Mesenchymal stem cell (in vitro differentiated cells and primary cell): ENCODE data around the gene TPBGL.

Experiments used
- DNase-seq: peaks from one replicate; pipeline ENCODE4 v3.0.0-alpha.2; 2013
- H2AFZ ChIP-seq: one replicate; pipeline ENCODE4 v1.6.1; 2013; ENCODE audit warnings: low read depth, mild to moderate bottlenecking, control low read depth, inconsistent platforms, low read length, moderate library complexity
- H2AK5ac ChIP-seq: 2 replicates; pipeline ENCODE4 v1.6.1; 2013; ENCODE audit warnings: low read length, moderate library complexity, mild to moderate bottlenecking, inconsistent platforms; ENCODE audit not compliant: severe bottlenecking
- H2BK120ac ChIP-seq: one replicate; pipeline ENCODE4 v1.6.1; 2013; ENCODE audit warnings: low read depth, mild to moderate bottlenecking, inconsistent platforms, low read length, moderate library complexity
- H2BK12ac ChIP-seq, 2 experiments: one replicate each; pipeline ENCODE4 v1.6.1; 2013; ENCODE audit warnings: inconsistent platforms in 2 of 2, low read length in 2 of 2, mild to moderate bottlenecking in 2 of 2, moderate library complexity in 2 of 2, control low read depth in 1 of 2
- H2BK15ac ChIP-seq: one replicate; pipeline ENCODE4 v1.6.1; 2013; ENCODE audit warnings: mild to moderate bottlenecking, low read depth, inconsistent platforms; ENCODE audit not compliant: poor library complexity, severe bottlenecking
- H2BK5ac ChIP-seq: 2 replicates; pipeline ENCODE4 v1.6.1; 2013; ENCODE audit warnings: low read depth, mild to moderate bottlenecking, low read length, control low read depth, inconsistent platforms; ENCODE audit not compliant: poor library complexity, severe bottlenecking
- H3K14ac ChIP-seq, 2 experiments: one replicate each; pipeline ENCODE4 v1.6.1; 2013; ENCODE audit warnings: inconsistent platforms in 2 of 2, low read length in 2 of 2, control low read depth in 1 of 2, mild to moderate bottlenecking in 1 of 2, moderate library complexity in 1 of 2
- H3K18ac ChIP-seq, 2 experiments: one replicate each; pipeline ENCODE4 v1.6.1; 2013; ENCODE audit warnings: inconsistent platforms in 2 of 2, low read length in 2 of 2, control low read depth in 1 of 2, low read depth in 1 of 2, mild to moderate bottlenecking in 1 of 2
- H3K23ac ChIP-seq, 2 experiments: one replicate each; pipeline ENCODE4 v1.6.1; 2013; ENCODE audit warnings: inconsistent platforms in 2 of 2, low read length in 2 of 2, mild to moderate bottlenecking in 2 of 2, moderate library complexity in 2 of 2, control low read depth in 1 of 2
- H3K27ac ChIP-seq: 2 replicates; pipeline ENCODE4 v1.5.1; 2013; ENCODE audit warnings: mild to moderate bottlenecking, moderate library complexity, low read length, control low read depth, inconsistent platforms; ENCODE audit not compliant: poor library complexity, severe bottlenecking
- H3K27me3 ChIP-seq, 2 experiments: 2 replicates each; pipeline versions ENCODE4 v1.6.1 to v1.7.0; 2013; ENCODE audit warnings: low read length in 2 of 2, mild to moderate bottlenecking in 2 of 2, moderate library complexity in 2 of 2, control low read depth in 1 of 2, inconsistent platforms in 1 of 2; ENCODE audit not compliant: control insufficient read depth in 1 of 2, insufficient read depth in 1 of 2
- H3K36me3 ChIP-seq, 2 experiments: 2 replicates each; pipeline versions ENCODE4 v1.6.1 to v1.7.0; 2013; ENCODE audit warnings: low read length in 2 of 2, control low read depth in 1 of 2, inconsistent platforms in 1 of 2, low read depth in 1 of 2, mild to moderate bottlenecking in 1 of 2; ENCODE audit not compliant: insufficient read depth in 2 of 2, control insufficient read depth in 1 of 2
- H3K4ac ChIP-seq, 2 experiments: one replicate each; pipeline ENCODE4 v1.6.1; 2013; ENCODE audit warnings: inconsistent platforms in 2 of 2, low read length in 2 of 2, mild to moderate bottlenecking in 2 of 2, moderate library complexity in 2 of 2, control low read depth in 1 of 2, low read depth in 1 of 2
- H3K4me1 ChIP-seq: 2 replicates; pipeline ENCODE4 v1.6.1; 2013; ENCODE audit warnings: low read depth, low read length, control low read depth; ENCODE audit not compliant: control insufficient read depth, insufficient read depth
- H3K4me2 ChIP-seq: 2 replicates; pipeline ENCODE4 v1.6.1; 2013; ENCODE audit warnings: low read length, mild to moderate bottlenecking, inconsistent platforms; ENCODE audit not compliant: poor library complexity, severe bottlenecking
- H3K4me3 ChIP-seq, 2 experiments: 2 replicates each; pipeline versions ENCODE4 v1.5.1 to v1.7.0; 2013; ENCODE audit warnings: low read length in 2 of 2, mild to moderate bottlenecking in 2 of 2, control low read depth in 1 of 2, low read depth in 1 of 2; ENCODE audit not compliant: insufficient read depth in 1 of 2
- H3K79me1 ChIP-seq: replicated peaks from 2 replicates; pipeline ENCODE4 v1.6.1; 2013; ENCODE audit warnings: mild to moderate bottlenecking, control low read depth, low read length, inconsistent platforms; ENCODE audit not compliant: poor library complexity, severe bottlenecking
- H3K9ac ChIP-seq: 2 replicates; pipeline ENCODE4 v1.7.0; 2013; ENCODE audit warnings: mild to moderate bottlenecking, low read length, moderate library complexity
- H3K9me3 ChIP-seq: 2 replicates; pipeline ENCODE4 v1.7.0; 2013; ENCODE audit warnings: mild to moderate bottlenecking, low read length; ENCODE audit not compliant: control insufficient read depth
- H4K8ac ChIP-seq: one replicate; pipeline ENCODE4 v1.6.1; 2013; ENCODE audit warnings: inconsistent platforms, mild to moderate bottlenecking, low read length, moderate library complexity
- H4K91ac ChIP-seq: one replicate; pipeline ENCODE4 v1.6.1; 2013; ENCODE audit warnings: mild to moderate bottlenecking, low read length, inconsistent platforms
- WGBS: methylation state at CpG from one replicate; pipeline ENCODE4 v1.1.7; 2013; ENCODE audit warnings: mixed read lengths; 5-methylcytosine and 5-hydroxymethylcytosine counted together

The TPBGL gene

DNA sequence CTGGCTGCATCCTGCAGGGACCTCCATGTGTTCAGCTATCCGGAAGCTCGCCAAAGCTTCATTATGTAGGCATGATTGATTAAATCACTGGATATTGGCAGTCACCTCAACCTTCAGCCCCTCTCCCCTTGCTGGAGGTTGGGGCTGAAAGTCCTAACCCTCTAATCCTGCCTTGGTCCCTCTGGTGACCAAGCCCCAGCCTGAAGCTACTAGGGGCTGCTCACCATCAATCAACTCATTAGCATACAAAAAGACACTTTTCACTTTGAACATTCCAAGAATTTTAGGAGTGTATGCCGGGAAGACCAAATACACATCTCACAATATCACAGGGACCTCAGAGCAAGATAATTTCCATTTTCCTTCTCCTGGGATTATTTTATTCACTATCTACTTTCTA, 38.8 kb upstream of the TPBGL start:
- Histone ChIP-seq H3K27me3 (peaks cover 0 to 54% of the 10 kb centered on the region in 2 experiments), H2BK15ac (no peak overlapping the region), H3K9ac (no peak overlapping the region), H4K8ac (no peak overlapping the region), H2BK120ac (no peak overlapping the region), H3K4me2 (no peak overlapping the region), H3K79me1 (no peaks in the 10 kb centered on the region), H3K4me3 (no peak overlapping the region), H3K27ac (no peak overlapping the region), H2AFZ (no peak overlapping the region), H3K14ac (no peak overlapping the region), H4K91ac (no peak overlapping the region), H3K18ac (no peak overlapping the region), H3K4me1 (peaks cover 8% of the 10 kb centered on the region), H2AK5ac (no peak overlapping the region), H2BK12ac (no peak overlapping the region), H3K23ac (no peak overlapping the region), H3K9me3 (no peaks in the 10 kb centered on the region), H2BK5ac (no peak overlapping the region), H3K4ac (no peak overlapping the region), H3K36me3 (peaks cover 0 to 60% of the 10 kb centered on the region in 2 experiments)
- DNase-seq, result no peak
- 63% methylated on average over 2 of the region's 3 CpGs for WGBS

- Histone ChIP-seq H2AFZ (no peak overlapping the region), H3K4me2 (no peak overlapping the region), H2AK5ac (no peak overlapping the region), H3K4me1 (peaks cover 8% of the 10 kb centered on the region), H4K8ac (no peak overlapping the region), H2BK15ac (no peak overlapping the region), H3K18ac (no peak overlapping the region), H2BK120ac (no peak overlapping the region), H3K79me1 (no peaks in the 10 kb centered on the region), H2BK12ac (no peak overlapping the region), H3K36me3 (peaks cover 0 to 59% of the 10 kb centered on the region in 2 experiments), H3K27ac (no peak overlapping the region), H3K4me3 (no peak overlapping the region), H3K14ac (no peak overlapping the region), H3K9ac (no peak overlapping the region), H2BK5ac (no peak overlapping the region), H3K4ac (no peak overlapping the region), H3K27me3 (peaks cover 0 to 58% of the 10 kb centered on the region in 2 experiments), H4K91ac (no peak overlapping the region), H3K9me3 (no peaks in the 10 kb centered on the region), H3K23ac (no peak overlapping the region)
- no peak for DNase-seq
- WGBS, result 80% methylated on average over 6 of the region's 6 CpGs
These were observed 38.4 kb upstream of the TPBGL start for GRCh38 chr11:75202195-75202594.

- no peak overlapping the region for H2BK120ac ChIP-seq
- no peak overlapping the region for H2BK5ac ChIP-seq
- no peak overlapping the region for H4K8ac ChIP-seq
- no peaks in the 10 kb centered on the region for H3K79me1 ChIP-seq
- peaks cover 6% of the 10 kb centered on the region for H3K4me1 ChIP-seq
- H3K4ac ChIP-seq, result no peak overlapping the region
- DNase-seq, result no peak
- no peak overlapping the region for H2AFZ ChIP-seq
- H3K9me3 ChIP-seq, result no peaks in the 10 kb centered on the region
- no peak overlapping the region for H2AK5ac ChIP-seq
- no peak overlapping the region for H3K18ac ChIP-seq
- H4K91ac ChIP-seq, result no peak overlapping the region
- no peak overlapping the region for H3K4me3 ChIP-seq
- H3K14ac ChIP-seq, result peak overlapping the region in 1 of 2 experiments; percentile 26
- no peak overlapping the region for H2BK12ac ChIP-seq
- 87% methylated on average over 13 of the region's 13 CpGs for whole genome bisulfite sequencing
- H3K36me3 ChIP-seq, result peaks cover 0 to 51% of the 10 kb centered on the region in 2 experiments
- H3K23ac ChIP-seq, result no peak overlapping the region
- no peak overlapping the region for H2BK15ac ChIP-seq
- H3K9ac ChIP-seq, result no peak overlapping the region
- H3K27ac ChIP-seq, result no peak overlapping the region
- peaks cover 9 to 63% of the 10 kb centered on the region in 2 experiments for H3K27me3 ChIP-seq
- no peak overlapping the region for H3K4me2 ChIP-seq
These were observed 37.4 kb upstream of the TPBGL start for GRCh38 chr11:75203138-75203537.

- no peak overlapping the region for H2BK5ac ChIP-seq
- no peak overlapping the region for H3K27ac ChIP-seq
- H2BK120ac ChIP-seq, result no peak overlapping the region
- H3K4me1 ChIP-seq, result peaks cover 6% of the 10 kb centered on the region
- H2AK5ac ChIP-seq, result no peak overlapping the region
- WGBS, result 91% methylated on average over 2 of the region's 2 CpGs
- H3K9me3 ChIP-seq, result no peaks in the 10 kb centered on the region
- no peak overlapping the region for H3K14ac ChIP-seq
- no peak for DNase-seq
- no peak overlapping the region for H2BK12ac ChIP-seq
- no peak overlapping the region for H3K4ac ChIP-seq
- no peak overlapping the region for H3K4me3 ChIP-seq
- H3K9ac ChIP-seq, result no peak overlapping the region
- no peaks in the 10 kb centered on the region for H3K79me1 ChIP-seq
- no peak overlapping the region for H3K23ac ChIP-seq
- H3K27me3 ChIP-seq, result peaks cover 14 to 67% of the 10 kb centered on the region in 2 experiments
- no peak overlapping the region for H3K4me2 ChIP-seq
- peaks cover 0 to 47% of the 10 kb centered on the region in 2 experiments for H3K36me3 ChIP-seq
- H2BK15ac ChIP-seq, result no peak overlapping the region
- H4K91ac ChIP-seq, result no peak overlapping the region
- H4K8ac ChIP-seq, result no peak overlapping the region
- no peak overlapping the region for H3K18ac ChIP-seq
- H2AFZ ChIP-seq, result no peak overlapping the region
These were observed 36.9 kb upstream of the TPBGL start for GRCh38 chr11:75203641-75204011.
